HG02623 (cell line): ENCODE results near the gene MAGEB17.

Source experiments
- ATAC-seq: cut with Tn5 transposase; IDR thresholded peaks from one replicate; pipeline ENCODE4 v1.9.1; 2021; ENCODE audit warnings: moderate library complexity; ENCODE audit not compliant: unreplicated experiment

MAGEB17 gene

DNA sequence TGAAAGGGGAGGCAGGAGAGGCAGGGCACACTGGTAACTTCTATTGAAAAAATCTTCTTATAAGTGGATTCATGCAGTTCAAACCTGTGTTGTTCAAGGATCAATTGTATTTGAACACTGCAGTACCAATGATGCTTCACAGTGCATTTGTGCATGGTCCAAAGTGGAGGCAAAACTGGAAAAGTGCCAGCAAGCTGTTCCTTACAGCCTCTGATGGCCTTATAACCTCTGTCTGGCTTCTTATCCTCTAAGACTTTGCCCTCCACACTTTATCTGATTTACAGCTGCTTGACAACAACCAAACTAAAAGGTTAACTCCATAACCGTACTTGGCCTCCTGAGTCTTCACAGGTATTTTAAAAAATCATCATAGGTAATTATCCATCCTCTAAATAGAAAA is 40.4 kb downstream of the MAGEB17 start:
- ATAC-seq: no peak

DNA sequence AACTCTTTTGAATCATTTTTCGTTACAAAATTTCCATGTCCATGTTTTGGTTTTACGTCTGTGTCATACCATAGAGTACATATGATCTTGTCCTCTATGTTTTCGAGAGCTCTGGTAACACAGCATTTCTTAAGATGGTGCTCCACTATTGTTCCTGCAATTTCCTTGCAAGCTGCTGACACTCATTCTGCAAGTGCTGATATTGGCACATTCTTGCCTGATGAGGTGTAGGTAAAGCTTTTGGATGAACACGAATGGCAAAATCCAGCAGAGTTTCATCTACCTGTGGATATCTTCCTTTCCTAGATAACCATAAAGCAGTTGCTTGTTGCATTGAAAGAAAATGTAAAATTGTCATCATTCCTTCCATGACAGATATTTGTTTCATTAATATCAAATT is 41.3 kb downstream of the MAGEB17 start:
- no peak for ATAC-seq

DNA sequence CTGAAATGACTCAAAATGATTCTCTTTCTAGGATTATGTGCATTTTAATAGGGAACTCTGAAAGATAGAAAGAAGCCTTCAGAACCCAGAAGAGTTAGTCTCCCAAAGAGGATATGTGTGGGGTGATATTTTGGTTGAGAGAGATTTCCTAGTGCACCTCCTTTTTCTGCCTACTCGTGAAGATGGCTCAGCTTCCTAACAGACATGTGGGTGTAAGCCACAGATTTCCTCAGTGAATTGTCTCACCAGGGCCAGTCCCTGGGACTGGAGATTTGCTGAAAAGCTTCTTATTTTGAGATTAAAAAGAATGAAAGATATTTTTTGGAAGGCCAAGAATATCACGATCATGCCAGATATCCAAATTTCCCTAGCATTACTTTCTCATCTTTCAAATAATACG is 42.8 kb downstream of the MAGEB17 start:
- no peak for ATAC-seq

DNA sequence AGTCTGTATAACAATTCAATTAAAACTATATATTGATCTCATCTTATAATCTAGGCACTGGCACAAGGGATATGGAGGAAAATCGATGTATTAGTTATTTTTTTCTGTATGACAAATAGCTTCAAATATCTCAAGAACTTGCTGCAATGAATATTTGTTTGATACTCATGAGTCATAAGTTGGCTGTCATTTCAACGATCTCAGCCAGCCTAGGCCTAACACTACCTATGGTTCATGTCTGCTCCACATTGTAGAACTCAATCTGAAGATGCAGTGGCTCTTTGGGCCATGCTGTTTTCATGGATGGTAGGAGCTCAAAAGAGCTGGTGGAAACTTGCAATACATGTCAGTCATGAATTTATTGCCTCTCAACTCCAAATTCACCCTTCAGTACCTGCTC is 44.7 kb downstream of the MAGEB17 start:
- no peak for ATAC-seq

DNA sequence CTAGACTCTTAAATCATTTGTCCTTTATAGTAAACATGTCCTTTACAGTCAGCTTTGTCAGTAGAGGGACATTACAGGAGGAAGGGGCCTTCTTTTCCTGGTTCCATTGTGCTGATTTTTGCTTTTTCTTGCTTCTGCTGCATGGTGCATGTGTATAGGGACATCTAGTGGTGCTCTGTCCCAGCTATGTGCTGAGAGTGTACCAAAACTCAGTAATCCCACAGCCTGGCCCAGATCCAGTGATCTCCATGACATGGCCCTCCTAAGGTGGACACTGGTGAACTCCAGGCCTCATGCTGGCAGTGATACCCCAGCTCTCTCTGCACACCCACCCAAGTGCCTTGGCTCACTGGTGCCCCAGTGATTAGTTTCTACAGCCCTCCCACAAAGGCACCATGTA is 45.2 kb downstream of the MAGEB17 start:
- ATAC-seq: no peak

DNA sequence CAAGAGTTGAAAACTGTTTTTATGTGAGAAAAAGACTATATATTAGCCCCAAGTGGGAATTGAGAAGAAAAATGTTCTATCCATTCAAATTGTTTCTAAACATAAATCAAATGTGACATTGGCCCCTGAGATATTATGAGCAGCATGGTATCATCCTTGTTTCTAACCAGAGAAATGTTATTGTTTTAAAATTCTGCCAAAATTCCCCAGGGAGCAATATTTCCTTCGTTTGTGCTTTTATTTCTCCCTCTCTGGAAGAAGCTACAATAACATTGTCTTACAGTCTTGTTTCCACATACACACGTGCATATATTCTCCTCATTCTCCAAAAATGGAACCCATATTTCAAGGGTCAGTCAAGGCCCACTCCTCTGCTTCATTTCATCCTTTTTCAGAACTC is 46.7 kb downstream of the MAGEB17 start:
- no peak for ATAC-seq

DNA sequence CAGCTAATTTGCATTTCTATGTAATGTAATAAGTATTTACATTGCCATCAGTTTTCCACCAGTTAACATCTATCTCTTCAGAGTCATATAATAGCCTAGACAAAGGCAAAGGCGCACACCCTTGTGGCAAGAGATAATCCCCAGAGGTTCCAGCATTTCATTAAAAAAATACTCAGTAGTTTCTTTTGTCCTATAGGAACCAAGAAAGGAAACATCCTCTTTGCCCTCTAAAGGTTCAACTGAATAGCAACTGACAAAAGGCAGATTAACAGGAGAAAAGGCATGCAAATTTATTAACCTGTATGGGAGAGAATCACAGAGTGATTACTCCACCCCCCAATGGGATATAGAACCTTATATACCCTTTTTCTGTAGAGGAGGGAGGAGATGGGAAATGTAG is 48.4 kb downstream of the MAGEB17 start:
- no peak for ATAC-seq
